ENCODE data around the gene SFRP5.

The SFRP5 gene

DNA sequence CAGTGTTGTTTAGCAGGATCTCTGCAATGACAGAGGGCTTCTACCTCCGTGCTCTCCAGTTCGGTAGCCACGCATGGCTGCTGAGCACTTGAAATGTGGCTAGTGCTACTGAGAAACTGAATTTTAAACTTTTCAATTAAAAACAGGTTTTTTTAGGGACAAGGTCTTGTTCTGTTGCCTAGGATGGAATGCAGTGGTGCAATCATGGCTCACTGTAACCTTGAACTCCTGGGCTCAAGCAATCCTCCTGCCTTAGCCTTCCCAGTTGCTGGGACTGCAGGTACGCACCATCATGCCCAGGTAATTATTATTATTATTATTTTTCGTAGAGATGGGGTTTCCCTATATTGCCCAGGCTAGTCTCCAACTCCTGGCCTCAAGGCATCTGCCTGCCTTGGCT, 13.4 kb upstream of the SFRP5 start:
- DNase-seq = no peak

DNA sequence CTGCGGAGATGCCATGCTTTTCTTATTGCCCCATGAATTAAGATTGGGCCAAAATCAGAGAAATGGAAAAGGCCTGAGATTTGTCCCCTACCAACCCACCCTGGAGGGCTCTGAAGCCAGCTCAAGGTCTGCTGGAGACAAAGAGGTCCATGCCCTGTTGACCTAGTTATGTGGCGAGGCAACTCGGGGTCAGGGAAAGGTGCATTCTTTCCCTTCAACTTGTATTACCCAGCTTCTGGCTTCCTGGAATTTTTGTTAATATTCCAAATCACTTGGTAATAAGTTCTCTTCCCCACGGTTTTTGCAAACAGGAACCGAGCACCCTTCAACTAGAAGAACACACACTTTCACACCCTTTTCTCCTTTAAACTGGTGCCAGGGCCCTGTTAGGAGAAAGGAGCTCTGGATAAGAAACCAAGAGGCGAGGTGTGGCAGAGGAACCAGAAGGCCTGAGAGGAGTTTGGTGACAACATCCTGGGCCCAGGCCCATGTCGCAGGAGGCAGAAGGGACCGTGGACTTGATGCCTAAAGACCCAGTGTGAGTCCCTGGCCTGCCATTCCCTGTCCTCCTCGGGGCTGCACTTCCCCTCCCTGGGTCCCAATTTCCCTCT, 12.5 kb upstream of the SFRP5 start:
- DNase-seq = no peak

DNA sequence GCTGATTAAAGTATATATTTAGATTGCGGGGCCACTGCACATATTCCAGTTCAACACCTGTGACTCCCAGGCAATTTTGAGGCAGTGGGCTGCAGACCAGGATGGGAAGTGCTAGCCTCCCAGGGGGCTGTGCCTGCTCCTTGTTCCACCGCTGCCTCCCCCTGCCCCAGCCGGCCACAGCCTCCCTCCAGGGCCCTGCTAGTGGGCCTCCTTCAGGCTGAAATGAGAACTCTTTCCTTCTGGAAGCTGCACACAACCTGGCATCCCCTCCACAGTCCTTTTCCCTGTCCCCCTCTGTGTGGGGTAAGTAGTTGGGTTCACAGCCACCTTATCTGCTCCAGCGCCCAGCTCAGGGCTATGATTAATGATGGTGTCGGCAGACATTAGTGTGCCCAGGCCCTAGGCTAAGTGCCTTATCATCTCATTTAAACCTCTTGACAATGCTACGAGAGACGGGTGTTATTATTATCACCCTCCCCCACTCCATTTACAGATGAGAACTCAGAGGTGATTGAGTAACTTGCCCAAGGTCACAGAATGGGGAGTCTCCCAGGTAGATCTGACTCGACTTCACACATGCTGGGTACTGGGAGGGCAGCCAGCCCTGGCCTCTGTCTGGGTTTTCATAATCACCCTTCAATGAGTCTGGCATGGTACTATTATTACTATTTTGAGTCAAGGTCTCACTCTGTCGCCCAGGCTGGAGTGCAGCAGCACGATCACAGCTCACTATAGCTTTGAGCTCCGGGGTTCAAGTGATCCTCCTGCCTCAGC, 10.8 kb upstream of the SFRP5 start:
- no peak for DNase-seq

DNA sequence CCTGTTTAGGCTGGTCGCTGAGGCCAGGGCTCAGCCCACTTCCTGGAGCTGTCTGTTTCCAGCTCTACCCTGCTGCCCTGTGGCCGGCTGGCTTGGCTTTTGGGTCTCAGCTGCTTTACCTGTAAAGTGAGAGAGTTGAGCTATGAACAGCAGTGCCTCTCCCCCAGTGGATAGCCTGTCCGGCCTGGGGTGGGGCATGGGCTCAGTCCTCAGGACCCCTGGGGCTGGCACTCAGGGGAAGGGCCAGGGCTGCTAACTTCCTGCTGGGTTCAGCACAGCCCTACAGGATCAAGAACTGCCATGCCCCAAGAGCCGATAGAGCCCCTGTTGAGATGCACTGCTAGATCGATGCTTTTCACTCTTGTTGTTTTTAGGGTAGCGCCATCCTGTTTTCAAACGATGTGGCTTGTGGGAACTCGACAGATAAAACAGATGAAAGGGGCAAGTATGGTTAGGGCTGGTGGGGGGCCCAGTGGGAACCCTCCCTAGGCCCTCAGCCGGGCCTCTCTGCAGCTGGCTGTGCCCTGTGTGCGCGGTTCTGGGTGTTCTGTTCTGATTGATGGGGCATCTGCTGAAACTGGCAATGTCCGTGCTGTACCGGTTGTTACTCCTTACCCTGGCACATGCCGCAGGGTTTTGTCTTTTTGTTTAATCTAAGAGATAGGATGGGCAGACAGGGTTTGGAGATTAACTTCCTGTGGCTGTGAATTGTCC, 10.0 kb upstream of the SFRP5 start:
- DNase-seq = no peak

DNA sequence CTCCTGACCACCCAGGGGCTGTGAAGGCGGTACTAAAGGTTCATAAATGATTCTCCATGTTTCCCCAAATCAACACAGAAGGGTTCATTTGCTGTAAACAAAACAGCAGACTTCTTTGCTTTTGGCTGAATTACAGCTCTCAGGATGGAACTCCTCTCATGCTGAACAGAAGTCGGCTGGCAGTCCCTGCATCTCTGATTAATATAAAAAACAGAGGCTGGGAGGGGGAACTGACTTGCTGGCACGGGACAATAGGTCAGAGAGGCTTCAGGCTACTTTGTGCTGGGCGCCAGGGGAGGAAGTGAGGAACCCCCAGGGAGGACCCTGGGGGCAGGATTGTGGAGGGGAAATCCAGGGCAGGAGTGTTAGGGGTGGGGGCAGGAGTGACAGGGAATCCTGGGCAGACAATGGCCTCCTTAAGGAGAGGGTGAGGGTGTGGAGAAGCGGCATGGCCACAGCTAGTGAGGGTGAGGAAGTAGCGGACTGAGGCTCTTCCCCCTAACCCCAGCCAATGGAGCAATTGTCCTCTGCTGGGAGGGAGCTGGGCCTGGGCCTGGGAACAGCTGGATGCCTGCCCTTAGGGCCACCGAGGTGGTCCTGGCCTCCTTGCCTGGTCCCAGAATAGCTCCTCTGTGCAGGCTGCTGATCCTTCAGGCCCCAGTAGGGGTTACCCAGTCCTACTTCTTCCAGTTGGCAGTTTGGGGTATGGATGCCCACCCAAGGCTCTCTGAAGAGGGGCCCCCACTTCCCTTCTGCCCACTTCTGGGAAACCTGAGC, 9.2 kb upstream of the SFRP5 start:
- no peak for DNase-seq

DNA sequence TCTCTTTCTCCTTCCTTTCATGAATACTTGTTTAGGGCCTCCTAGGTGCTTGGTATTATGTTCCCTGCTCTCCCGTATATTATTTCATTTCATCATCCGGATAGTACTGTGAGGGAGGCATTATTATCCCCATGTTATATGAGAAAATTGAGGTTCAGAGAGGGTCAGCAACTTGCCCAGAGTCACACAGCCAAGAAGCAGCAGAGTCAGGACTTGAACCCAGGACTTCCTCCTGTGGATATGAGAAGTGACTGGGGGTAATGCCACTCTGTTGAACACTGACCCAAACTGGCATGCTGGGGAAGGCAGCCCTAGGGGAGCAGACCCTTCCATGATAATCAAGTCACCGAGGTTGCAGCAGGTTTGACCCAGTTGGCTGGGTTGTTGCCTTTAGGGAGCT, 8.2 kb upstream of the SFRP5 start:
- no peak for DNase-seq

DNA sequence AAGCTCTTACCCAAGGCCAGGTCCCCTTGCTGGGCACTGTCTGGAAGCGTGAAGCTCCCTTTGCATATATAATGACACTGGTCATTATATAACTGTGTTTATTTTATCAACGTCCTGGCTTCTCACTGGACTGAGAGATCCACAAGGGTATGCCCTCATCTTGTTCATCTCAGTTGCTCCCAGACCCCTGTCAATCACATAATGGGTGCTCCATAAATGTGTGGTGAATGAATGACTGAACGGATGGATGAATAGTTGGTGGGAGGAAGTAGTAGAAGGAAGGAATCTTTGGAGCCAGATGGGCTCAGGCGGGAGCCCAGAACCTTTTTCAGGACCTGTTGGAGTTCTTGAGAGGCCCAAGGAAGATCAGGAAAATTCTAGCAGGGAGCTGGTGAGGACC, 7.7 kb upstream of the SFRP5 start:
- no peak for DNase-seq

DNA sequence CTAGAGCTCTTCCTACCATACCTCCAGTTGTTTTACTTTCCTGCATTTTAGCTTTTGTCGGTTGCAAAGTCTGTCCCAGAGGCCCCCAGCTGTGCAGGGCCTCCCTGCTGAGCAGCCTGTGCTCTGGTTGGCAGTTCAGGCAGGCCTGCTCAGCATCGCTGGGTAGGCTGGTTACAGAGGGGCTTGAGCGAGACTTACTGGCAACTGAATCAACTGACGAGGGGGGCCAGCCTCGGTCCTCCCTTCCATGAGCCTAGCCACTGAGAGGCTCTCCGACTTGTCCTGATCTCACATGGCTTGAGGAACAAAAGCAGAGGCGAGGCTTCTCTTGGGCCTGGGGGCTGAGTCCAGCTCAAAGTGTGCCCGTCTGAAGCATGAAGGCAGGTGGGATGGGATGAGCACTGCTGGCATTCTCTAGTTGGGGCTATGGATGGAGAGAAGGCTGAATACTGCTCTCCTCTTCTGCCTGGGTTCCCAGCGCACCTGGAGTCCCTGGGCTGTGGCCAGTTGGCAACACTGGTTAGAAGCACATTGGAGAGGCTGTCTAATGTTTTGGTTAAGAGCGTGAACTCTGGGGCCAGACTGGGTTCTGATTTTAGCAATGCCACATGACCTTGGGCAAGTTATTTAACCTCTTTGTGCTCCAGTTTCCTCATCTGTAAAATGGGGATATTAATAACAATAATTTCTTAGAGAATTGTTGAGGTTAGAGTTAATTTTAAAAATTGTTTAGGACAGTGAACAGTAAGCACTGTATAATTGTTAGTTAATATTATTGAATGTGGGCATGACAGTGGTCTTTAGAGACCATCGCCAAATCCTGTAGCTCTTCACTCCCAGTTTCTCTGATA, 6.9 kb upstream of the SFRP5 start:
- no peak for DNase-seq

DNA sequence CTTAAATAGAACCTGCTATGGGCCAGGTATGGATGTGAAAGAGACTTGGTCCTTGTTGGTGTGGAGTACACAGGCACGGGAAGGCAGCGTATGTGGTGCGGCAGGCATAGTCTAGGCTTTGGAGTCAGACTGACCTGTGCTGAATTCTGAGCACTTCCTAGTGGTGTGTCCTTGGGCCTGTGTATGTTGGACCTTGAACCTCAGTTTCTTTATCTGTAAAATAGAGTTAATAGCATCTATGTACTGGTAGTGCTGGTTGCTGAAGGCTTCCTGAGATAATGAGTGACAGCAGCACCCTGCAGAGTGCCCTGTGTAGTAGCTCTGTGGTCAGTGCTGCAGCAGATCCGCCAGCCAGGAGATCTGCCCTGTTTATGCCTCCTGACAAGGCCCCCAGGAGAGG, 5.3 kb upstream of the SFRP5 start:
- no peak for DNase-seq

DNA sequence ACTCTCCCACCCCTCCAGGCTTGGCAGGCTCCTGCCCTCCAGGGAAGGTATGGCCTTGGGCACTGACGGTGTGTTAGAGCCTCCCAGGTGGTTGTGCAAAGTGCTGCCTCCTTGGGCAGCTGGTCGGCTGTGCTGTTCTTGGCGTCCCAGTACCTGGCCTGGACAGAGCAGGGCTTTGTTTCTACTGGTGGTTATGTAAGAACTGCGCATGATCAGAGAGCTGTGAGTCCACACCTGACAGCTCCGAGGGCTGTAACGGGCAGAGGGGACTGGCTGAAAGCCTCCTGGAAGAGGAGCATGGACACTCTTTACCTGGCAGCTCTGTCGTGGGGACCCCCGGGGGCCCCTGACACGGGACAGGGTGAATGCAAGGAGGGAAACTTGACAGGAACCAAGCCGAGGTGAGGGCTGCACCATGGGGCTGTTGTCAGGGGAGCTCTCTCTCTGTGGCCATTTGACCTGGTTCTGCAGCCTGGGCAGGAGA, 3.1 kb upstream of the SFRP5 start:
- DNase-seq = no peak

DNA sequence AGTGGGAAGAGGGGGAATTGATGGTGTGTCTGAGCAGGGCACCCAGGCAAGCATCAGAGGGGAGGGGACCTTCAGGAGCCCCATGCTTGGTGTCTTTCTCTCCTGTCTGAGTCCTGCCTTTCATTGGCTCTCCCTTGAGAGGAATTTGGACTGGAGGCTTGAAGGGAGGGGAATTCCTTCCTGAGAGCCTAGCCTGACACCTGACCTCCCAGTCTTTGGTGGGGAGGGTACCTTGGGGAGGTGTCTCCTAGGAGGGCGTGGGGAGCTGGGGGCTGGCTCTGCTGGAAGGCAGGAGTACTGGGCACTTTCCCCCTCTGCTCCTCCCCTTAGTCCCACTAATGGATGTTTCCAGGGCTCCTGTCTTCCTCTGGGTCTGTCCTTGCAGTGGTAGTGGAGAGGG, 1.3 kb upstream of the SFRP5 start:
- no peak for DNase-seq

DNA sequence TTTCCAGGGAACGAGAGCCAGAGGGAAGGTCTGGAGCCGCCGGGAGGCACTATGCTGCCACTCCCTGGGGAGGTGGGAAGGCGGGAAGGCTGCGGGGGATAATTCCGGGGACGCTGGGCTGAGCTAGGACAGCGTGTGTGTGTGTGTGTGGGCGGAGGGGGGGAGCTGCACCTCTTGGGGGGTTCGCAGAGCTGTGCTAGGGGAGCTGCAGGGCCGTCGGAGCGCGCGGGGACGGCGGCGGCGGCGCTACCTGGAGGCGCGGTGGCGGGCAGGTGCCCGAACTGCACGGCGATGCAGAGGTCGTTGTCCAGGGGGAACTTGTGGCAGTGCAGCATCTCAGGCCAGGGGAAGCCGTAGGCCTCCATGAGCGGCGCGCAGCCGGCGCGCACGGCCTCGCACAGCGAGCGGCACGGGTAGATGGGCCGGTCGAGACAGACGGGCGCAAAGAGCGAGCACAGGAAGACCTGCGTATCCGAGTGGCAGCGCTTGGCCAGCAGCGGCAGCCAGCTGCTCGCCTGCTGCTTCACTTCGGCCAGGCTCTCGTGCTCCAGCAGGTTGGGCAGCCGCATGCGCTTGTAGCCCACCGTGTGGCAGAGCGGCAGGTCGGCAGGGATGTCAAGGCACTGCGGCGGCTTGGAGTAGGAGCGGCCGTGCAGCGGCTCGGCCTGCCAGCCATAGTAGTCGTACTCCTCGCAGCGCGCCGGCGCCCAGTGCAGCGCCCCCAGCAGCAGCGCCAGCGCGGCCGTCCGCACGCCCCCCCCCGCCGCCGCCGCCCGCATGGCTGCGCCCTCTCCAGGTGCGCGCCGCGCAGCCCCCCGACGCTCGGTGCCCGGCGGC, 526 bp downstream of the SFRP5 start:
- no peak for DNase-seq

DNA sequence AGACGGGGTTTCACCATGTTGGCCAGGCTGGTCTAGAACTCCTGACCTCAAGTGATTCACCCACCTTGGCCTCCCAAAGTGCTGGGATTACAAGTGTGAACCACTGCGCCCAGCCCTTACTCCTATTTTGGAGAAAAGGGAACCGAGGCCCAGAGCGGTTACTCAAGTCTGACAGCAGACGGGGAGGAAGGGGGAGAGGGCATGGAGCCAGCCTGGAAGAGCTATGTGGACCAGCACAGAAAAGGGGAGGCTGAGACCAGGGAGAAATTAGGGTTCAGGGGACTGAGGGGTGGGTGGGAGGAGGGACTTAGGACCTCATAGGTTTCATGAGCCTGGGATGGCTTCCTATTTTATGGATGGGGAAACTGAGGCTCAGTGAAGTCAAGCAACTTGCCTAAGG, 1.5 kb downstream of the SFRP5 start:
- DNase-seq = no peak

DNA sequence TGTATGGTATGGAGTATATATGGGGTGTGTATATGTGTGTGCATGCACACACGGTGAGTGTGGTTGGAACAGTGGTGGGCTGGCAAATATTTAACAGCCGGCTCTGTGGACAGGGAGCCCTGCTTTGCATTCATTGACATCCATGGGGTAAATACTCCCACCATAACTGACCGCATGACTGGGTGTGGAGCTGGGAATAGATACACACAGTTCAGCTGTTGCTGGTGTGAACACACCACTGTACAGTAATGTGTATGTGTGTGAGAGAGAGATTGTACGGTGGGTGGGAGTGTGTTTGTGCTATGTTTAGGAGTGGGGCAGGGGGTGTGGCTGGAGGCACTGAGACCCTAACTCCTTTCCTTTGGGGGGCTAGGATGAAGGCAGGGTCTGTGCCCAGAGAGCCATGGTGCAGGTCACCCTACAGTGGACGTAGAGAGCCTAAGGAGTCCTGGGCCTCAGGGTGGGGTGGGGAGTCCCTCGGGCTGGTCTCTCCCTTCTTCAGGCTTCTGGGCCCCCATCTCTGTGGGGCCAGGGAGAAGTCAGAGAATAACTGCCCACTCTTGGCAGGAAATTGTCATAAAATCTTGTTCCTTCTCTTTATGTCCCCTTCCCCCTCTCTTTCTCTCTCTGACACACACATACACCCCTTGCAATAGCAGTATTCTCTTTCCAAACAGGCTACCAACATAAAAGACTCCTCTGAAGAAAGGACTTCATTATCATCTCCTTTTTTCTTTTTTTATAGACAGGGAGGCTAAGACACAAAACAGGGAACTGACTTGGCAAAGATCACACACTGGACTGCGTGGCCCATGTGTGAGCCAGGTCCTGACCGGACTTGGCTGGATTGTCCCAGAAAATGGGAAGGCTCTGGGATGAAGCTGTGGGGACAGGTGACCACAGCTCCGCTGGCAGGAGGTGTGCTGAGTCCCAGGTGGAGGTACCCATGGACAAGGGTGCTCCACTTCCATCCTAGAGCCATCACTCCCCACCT, 3.2 kb downstream of the SFRP5 start:
- DNase-seq = no peak

DNA sequence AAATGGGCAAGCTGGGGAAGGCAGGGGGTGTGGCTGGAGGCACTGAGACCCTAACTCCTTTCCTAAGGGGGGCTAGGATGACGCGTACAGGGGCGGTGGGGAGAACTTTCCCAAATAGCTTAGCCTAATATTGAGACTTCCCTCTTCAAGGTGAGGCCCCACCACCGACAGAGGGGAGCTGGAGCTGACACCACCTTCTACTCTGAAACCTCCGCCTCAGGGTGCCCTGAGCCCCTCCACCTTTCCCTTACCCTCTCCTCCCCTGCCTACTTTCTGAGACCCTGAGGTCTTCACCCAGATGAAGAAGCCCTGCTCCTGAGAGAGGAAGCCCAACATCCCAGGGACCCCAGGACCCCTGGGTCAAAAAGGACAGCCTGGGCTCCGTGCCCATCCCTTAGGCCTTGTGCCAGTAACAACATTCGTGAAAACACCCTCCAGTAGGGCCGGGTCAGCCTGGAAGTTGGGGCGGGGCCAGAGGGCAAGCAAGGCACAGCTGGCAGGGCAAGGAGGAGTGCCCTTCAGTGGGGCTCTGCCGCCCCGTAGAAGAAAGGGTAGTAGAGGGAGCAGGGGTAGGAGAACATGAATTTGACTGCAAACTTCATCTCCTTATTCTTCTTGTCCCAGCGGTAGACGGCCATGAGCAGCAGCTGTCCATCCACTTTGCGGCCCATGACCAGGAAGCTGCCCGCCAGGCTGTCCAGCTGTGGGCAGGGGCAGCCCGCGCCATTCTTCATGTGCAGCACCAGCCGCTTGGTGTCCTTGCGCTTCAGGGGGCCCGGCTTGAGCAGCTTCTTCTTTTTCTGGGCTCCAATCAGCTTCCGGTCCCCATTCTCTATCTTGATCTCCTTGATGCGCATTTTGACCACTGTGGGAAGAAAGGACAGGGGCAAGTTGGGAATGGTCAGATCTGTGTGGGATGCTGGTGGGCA, 4.5 kb downstream of the SFRP5 start:
- no peak for DNase-seq

DNA sequence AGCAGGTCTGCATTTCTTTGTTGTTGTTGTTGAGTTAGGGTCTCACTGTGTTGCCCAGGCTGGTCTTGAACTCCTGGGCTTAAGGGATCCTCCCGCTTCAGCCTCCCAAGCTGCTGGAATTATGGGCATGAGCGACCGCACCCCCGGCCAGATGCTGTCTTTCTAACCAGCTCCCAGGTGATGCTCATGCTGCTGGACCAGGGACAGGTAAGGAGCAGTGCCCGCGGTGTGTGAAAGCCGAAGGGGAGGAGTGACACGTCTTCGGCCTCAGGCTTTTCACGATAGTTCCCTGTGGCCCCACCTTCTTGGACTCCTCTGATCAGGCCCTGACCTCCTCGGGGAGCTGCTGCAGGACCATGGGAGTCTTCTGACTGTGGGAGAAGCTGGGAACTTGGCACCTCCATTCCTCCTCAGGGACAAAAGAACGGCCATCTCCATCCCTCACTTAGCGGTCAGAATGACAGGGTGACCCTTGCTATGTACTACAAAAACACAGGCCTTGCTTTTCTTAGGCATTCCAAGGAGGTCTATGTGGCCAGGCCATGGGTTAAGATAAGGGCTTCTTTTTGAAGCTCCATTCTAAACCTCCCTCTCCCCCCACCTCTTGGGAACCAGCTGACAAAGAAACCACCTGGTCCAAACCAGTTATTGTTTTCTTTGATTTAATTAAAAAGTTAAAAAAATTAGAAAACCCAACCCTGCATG, 5.5 kb downstream of the SFRP5 start:
- DNase-seq = no peak

DNA sequence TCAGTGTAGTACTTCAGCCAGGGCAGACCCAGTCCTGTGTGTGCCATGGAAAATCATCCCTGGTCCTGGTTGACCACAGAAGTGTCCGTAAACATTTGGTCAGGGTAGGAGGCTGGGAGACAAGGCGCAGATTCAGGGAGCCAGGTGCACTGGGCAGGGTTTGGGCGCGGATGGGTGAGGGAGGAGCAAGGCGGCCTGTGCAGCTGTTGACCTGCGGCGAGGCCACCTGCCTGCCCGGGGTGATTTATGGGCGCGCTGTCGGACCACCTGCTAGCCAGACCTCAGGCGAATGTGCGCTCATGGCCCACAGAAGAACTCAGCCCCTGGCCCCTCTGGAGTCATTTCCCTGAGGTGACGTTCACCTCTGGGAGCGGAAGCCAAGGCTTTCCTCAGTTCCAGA, 6.6 kb downstream of the SFRP5 start:
- no peak for DNase-seq

DNA sequence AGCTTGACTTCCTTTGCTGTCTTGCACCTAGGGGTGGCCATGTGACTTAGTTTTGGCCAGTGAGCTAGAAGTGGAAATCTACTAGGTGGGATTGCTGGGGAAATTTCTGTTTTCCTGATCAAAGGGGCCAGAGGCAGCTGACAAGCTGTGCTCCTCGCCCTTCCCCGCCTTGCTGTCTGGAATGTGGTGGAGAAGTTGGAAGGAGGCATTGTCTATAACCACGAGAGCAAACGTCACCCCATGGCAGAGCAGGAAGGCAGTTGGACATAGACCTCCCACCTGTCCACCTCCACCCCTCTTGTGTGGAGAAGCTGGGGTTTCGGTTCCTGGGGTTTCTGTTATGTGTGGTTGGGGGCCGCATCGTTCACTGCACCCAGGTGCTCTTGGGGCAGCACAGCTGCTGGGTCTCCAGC, 7.3 kb downstream of the SFRP5 start:
- DNase-seq = no peak

Data from NCI-H1092 (cell line).